COR-L47 (cell line): Measurements from ENCODE around the gene COL8A1.
A peak's percentile ranks its signal among the peaks of the same experiment; 100 is the strongest.

Experiments
- DNase-seq: peaks from one replicate; lab custom pipeline; 2025; lab: John Stamatoyannopoulos, UW

COL8A1 gene

GRCh38 chr3:99639579-99639978, 1.2 kb downstream of the COL8A1 start:
- DNase-seq: no peak

GRCh38 chr3:99640214-99640851, 1.9 kb downstream of the COL8A1 start:
- no peak for DNase-seq

- no peak for DNase-seq
These were observed 3.1 kb downstream of the COL8A1 start for GRCh38 chr3:99641480-99641879.

GRCh38 chr3:99641982-99642381, 3.6 kb downstream of the COL8A1 start:
- DNase-seq: no peak

GRCh38 chr3:99644017-99644416, 5.6 kb downstream of the COL8A1 start:
- no peak for DNase-seq

GRCh38 chr3:99644746-99645145, 6.4 kb downstream of the COL8A1 start:
- DNase-seq: no peak

- peak; percentile 9 for DNase-seq
These were observed 7.1 kb downstream of the COL8A1 start for GRCh38 chr3:99645277-99646106.

- DNase-seq: no peak
These were observed 7.7 kb downstream of the COL8A1 start for GRCh38 chr3:99646107-99646435.

GRCh38 chr3:99647081-99647480, 8.7 kb downstream of the COL8A1 start:
- DNase-seq: no peak

GRCh38 chr3:99648101-99648500, 9.7 kb downstream of the COL8A1 start:
- DNase-seq: no peak

- no peak for DNase-seq
These were observed 10.1 kb downstream of the COL8A1 start for GRCh38 chr3:99648516-99648915.

GRCh38 chr3:99651531-99651930, 13.1 kb downstream of the COL8A1 start:
- DNase-seq: no peak

- no peak for DNase-seq
These were observed 18.2 kb downstream of the COL8A1 start for GRCh38 chr3:99656624-99657023.

- no peak for DNase-seq
These were observed 19.9 kb downstream of the COL8A1 start for GRCh38 chr3:99658274-99658673.

GRCh38 chr3:99659032-99659431, 20.6 kb downstream of the COL8A1 start:
- no peak for DNase-seq

GRCh38 chr3:99659951-99660350, 21.6 kb downstream of the COL8A1 start:
- no peak for DNase-seq

GRCh38 chr3:99662838-99663570, 24.6 kb downstream of the COL8A1 start:
- DNase-seq: no peak

GRCh38 chr3:99663977-99664376, 25.6 kb downstream of the COL8A1 start:
- DNase-seq: no peak

GRCh38 chr3:99665017-99665416, 26.6 kb downstream of the COL8A1 start:
- no peak for DNase-seq

- DNase-seq: no peak
These were observed 27.8 kb downstream of the COL8A1 start for GRCh38 chr3:99666201-99666600.

GRCh38 chr3:99668044-99668443, 29.6 kb downstream of the COL8A1 start:
- no peak for DNase-seq

- DNase-seq: no peak
These were observed 31.6 kb downstream of the COL8A1 start for GRCh38 chr3:99669879-99670555.

- no peak for DNase-seq
These were observed 32.2 kb downstream of the COL8A1 start for GRCh38 chr3:99670556-99670950.
